HepG2 (cell line): ENCODE measurements around the gene CFAP92. TPM values are rescaled to one million over a fixed set of nuclear protein-coding genes. Genes with fewer than 3 reads are reported as not detected.

ENCODE experiments used
- ATAC-seq: fragments of 200-7000 bp; cut with Tn5 transposase; 3 replicates; pipeline ENCODE4 v1.9.1; 2020; ENCODE audit warnings: mild to moderate bottlenecking, moderate library complexity
- BruUV-seq: library from RNA; stranded (reverse); fragments of 400-500 nt; replicated peaks from 2 replicates; lab custom pipeline; 2021; lab: Mats Ljungman, UMichigan
- CTCF ChIA-PET: fragments of 300-600 bp; formaldehyde crosslinking; extraction: SDS; loops from one replicate; lab custom pipeline; 2021; ENCODE audit warnings: low total read pairs, inconsistent platforms, low intra/inter-chr PET ratio; lab: Yijun Ruan, JAX
- POLR2A ChIA-PET: fragments of 350-600 bp; sonication (Branson Sonifier 250); formaldehyde crosslinking; loops from one replicate; lab custom pipeline; 2020; ENCODE audit warnings: antibody characterized with exemption, inconsistent platforms; lab: Yijun Ruan, JAX
- DNase-seq: peaks from one replicate; pipeline ENCODE4 v3.0.0-alpha.2; 2015; ENCODE audit warnings: low spot score
- FAIRE-seq: peaks from 3 replicates; lab custom pipeline; 2011; peaks lifted over from hg19 to GRCh38; lab: Jason Lieb, UNC
- H2AFZ ChIP-seq: one replicate; pipeline ENCODE4 v1.6.1; 2011; ENCODE audit warnings: low read length, inconsistent platforms
- H3K27ac ChIP-seq: fragments of 300-600 bp; 3 replicates; pipeline ENCODE4 v1.8.0; 2011; ENCODE audit warnings: mixed run types, mild to moderate bottlenecking, mixed read lengths, low read length, inconsistent platforms; ENCODE audit not compliant: insufficient read depth; ENCODE audit errors: extremely low read length
- H3K27me3 ChIP-seq, 2 experiments: fragments of 200-600 bp in 1 of 2; 2 replicates in 1 of 2; 3 replicates in 1 of 2; pipeline versions ENCODE4 v1.6.0 to v1.8.0; 2011; ENCODE audit warnings: low read length in 2 of 2, mild to moderate bottlenecking in 2 of 2, moderate library complexity in 2 of 2, inconsistent platforms in 1 of 2; ENCODE audit not compliant: insufficient read depth in 2 of 2, control insufficient read depth in 1 of 2
- H3K36me3 ChIP-seq, 2 experiments: fragments of 200-600 bp in 1 of 2; replicated peaks in 1 of 2; 2 replicates in 1 of 2; 3 replicates in 1 of 2; pipeline versions ENCODE4 v1.5.1 to v1.8.0; 2011; ENCODE audit warnings: low read length in 2 of 2, inconsistent platforms in 1 of 2; ENCODE audit not compliant: insufficient read depth in 2 of 2, control insufficient read depth in 1 of 2
- H3K4me1 ChIP-seq: 2 replicates; pipeline ENCODE4 v1.5.1; 2012; ENCODE audit warnings: low read length, inconsistent platforms; ENCODE audit not compliant: insufficient read depth
- H3K4me2 ChIP-seq: 2 replicates; pipeline ENCODE4 v1.6.0; 2011; ENCODE audit warnings: low read depth, low read length, inconsistent platforms
- H3K4me3 ChIP-seq, 3 experiments: fragments of 200-600 bp in 1 of 3; sonication (generic), shearing (Covaris generic) in 1 of 3; replicated peaks in 1 of 3; 2 replicates each; pipeline ENCODE4 v1.5.1; 2011 to 2016; ENCODE audit warnings: low read length in 3 of 3, inconsistent platforms in 2 of 3, low read depth in 2 of 3, mild to moderate bottlenecking in 2 of 3, control low read depth in 1 of 3, mixed read lengths in 1 of 3; ENCODE audit not compliant: insufficient read depth in 1 of 3
- H3K79me2 ChIP-seq: one replicate; pipeline ENCODE4 v1.6.1; 2011; ENCODE audit warnings: low read length, inconsistent platforms; ENCODE audit not compliant: insufficient read depth
- H3K9ac ChIP-seq: 2 replicates; pipeline ENCODE4 v1.6.0; 2011; ENCODE audit warnings: mild to moderate bottlenecking, low read depth, low read length, inconsistent platforms; ENCODE audit not compliant: insufficient read depth
- H3K9me3 ChIP-seq: 2 replicates; pipeline ENCODE4 v1.5.1; 2012; ENCODE audit warnings: mild to moderate bottlenecking, low read length
- H4K20me1 ChIP-seq: 2 replicates; pipeline ENCODE4 v1.6.0; 2011; ENCODE audit warnings: inconsistent platforms, mild to moderate bottlenecking, low read length, moderate library complexity; ENCODE audit not compliant: insufficient read depth
- ARID3A ChIP-seq: IDR thresholded peaks from 2 replicates; pipeline ENCODE4 v1.6.1; 2012; ENCODE audit warnings: low read depth, low read length, improper control_type of control experiment
- GABPA ChIP-seq, 2 experiments: IDR thresholded peaks; 2 replicates each; pipeline ENCODE4 v1.6.1; 2011 to 2016; ENCODE audit warnings: low read depth in 2 of 2, low read length in 1 of 2, missing biosample characterization in 1 of 2, missing genetic modification characterization in 1 of 2
- MAFF ChIP-seq: IDR thresholded peaks from 2 replicates; pipeline ENCODE4 v1.6.1; 2011; ENCODE audit warnings: low read depth, low read length, improper control_type of control experiment
- MLXIP ChIP-seq: sonication (generic); formaldehyde crosslinking; IDR thresholded peaks from 2 replicates; pipeline ENCODE4 v1.9.0; 2021; ENCODE audit warnings: missing genetic modification reagents, borderline replicate concordance
- POGZ ChIP-seq: sonication (generic); formaldehyde crosslinking; IDR thresholded peaks from 2 replicates; pipeline ENCODE4 v1.4.0; 2020; ENCODE audit warnings: mild to moderate bottlenecking, missing genetic modification reagents
- PTBP1 ChIP-seq: fragments of 200-400 bp; formaldehyde crosslinking; IDR thresholded peaks from 2 replicates; pipeline ENCODE4 v1.6.1; 2018; ENCODE audit warnings: low read length, low read depth; ENCODE audit not compliant: poor library complexity, severe bottlenecking
- XRCC5 ChIP-seq: fragments of 200-400 bp; formaldehyde crosslinking; optimal IDR thresholded peaks from 2 replicates; pipeline ENCODE3; 2017; ENCODE audit warnings: mild to moderate bottlenecking, low read length
- ZBTB37 ChIP-seq: sonication (generic); formaldehyde crosslinking; IDR thresholded peaks from 2 replicates; pipeline ENCODE4 v1.4.0; 2020; ENCODE audit warnings: mild to moderate bottlenecking, missing genetic modification reagents
- ZNF20 ChIP-seq: sonication (generic); formaldehyde crosslinking; IDR thresholded peaks from 2 replicates; pipeline ENCODE4 v1.4.0; 2020; ENCODE audit warnings: mild to moderate bottlenecking, moderate library complexity, missing genetic modification reagents
- ZNF225 ChIP-seq: sonication (generic); formaldehyde crosslinking; IDR thresholded peaks from 2 replicates; pipeline ENCODE4 v1.4.0; 2020; ENCODE audit warnings: mild to moderate bottlenecking, missing genetic modification reagents
- ZNF83 ChIP-seq: sonication (generic); formaldehyde crosslinking; IDR thresholded peaks from 2 replicates; pipeline ENCODE4 v1.4.0; 2020; ENCODE audit warnings: missing genetic modification reagents, mild to moderate bottlenecking, borderline replicate concordance
- WGBS: methylation state at CpG from one replicate; pipeline ENCODE4 v1.1.6; 2017; ENCODE audit warnings: low lambda C conversion rate; 5-methylcytosine and 5-hydroxymethylcytosine counted together
- in situ Hi-C: cut with HindIII; loops from 2 replicates; pipeline ENCODE4 v1.10.0; 2017; ENCODE audit warnings: low pct_unique_long_range_greater_than_20kb; ENCODE audit not compliant: extremely low pct_ligation_motif_present
- intact Hi-C: fragments of 100-400 bp; cut with micrococcal nuclease; formaldehyde crosslinking; loops from one replicate; pipeline ENCODE4 v1.10.0; 2022; ENCODE audit not compliant: unreplicated experiment
- polyA plus RNA-seq, 8 experiments: library from polyadenylated mRNA; depleted of rRNA in 3 of 8; stranded (reverse) in 7 of 8; unstranded in 1 of 8; fragments of >200 nt; fragmentation: Illumina TruSeq in 4 of 8; extraction: Trizol in 4 of 8; gene quantifications; 2 replicates each; pipeline versions ENCODE4 v1.2.1 to v1.2.3, GENCODE V29; 2011 to 2016; ENCODE audit warnings: low read depth in 4 of 8, missing spikeins in 1 of 8, mixed read lengths in 1 of 8; ENCODE audit not compliant: insufficient read depth in 1 of 8
- total RNA-seq, 5 experiments: library from RNA; depleted of rRNA; stranded (reverse); fragments of >200 nt; fragmentation: Illumina TruSeq; extraction: Trizol; gene quantifications; 2 replicates each; pipeline ENCODE4 v1.2.3, GENCODE V29; 2016; ENCODE audit warnings: low read depth in 1 of 5
- TF ChIP-seq, protein P1 (sequence below): sonication (generic); formaldehyde crosslinking; IDR thresholded peaks from 2 replicates; pipeline ENCODE4 v1.5.0; 2020; ENCODE audit warnings: mild to moderate bottlenecking, missing genetic modification reagents, moderate library complexity

The CFAP92 gene
- total and polyA plus RNA-seq, 2 of the 13 experiments (the other 11 are each of a cell fraction or from before 2014, with no cell fraction given), result 0.18 to 0.46 TPM

GRCh38 chr3:128875556-128876120, 118.2 kb downstream of the CFAP92 start:
- H3K9ac ChIP-seq, result no peak overlapping the region
- FAIRE-seq, result no peak
- no peak overlapping the region for H3K27ac ChIP-seq
- CTCF ChIA-PET, result interaction anchor here (1.6 kb wide), 1 partner anchor 75 kb away, joined by 7 read pairs; no protein-coding TSS in a partner anchor
- H3K4me3 ChIP-seq, result no peak overlapping the region
- H3K9me3 ChIP-seq, result no peaks in the 10 kb centered on the region
- intact Hi-C loops, result loop anchor here (5.0 kb wide), 1 partner anchor 77 kb away; no protein-coding TSS in a partner anchor
- H4K20me1 ChIP-seq, result no peaks in the 10 kb centered on the region
- H3K4me2 ChIP-seq, result no peak overlapping the region
- no TSS peak for BruUV-seq
- peak; percentile 32 for DNase-seq
- H2AFZ ChIP-seq, result no peak overlapping the region
- ATAC-seq, result peak; percentile 75
- no peaks in the 10 kb centered on the region for H3K36me3 ChIP-seq
- H3K4me1 ChIP-seq, result peaks cover 22% of the 10 kb centered on the region
- POLR2A ChIA-PET, result no interaction called here
- H3K79me2 ChIP-seq, result peaks cover 23% of the 10 kb centered on the region
- 63% methylated on average over 12 of the region's 12 CpGs for WGBS
- peaks cover 0 to 6% of the 10 kb centered on the region in 2 experiments; a peak in 1 of 5 replicates for H3K27me3 ChIP-seq
- in situ Hi-C loops, result no loop called here
- TF ChIP-seq ARID3A (no peak), MLXIP (no peak), PTBP1 (no peak), ZNF20 (no peak), MAFF (no peak), ZBTB37 (no peak), ZNF83 (CRISPR knock-in tag) (no peak), GABPA (IDR thresholded peaks at IDR 0.05; ENCODE audit: low read depth, low read length) (no peak), GABPA (CRISPR knock-in tag; IDR thresholded peaks at IDR 0.05; ENCODE audit: low read depth) (no peak), XRCC5 (peak; percentile 76), POGZ (CRISPR knock-in tag) (no peak), ZNF225 (no peak)
- TF ChIP-seq, protein P1, sequence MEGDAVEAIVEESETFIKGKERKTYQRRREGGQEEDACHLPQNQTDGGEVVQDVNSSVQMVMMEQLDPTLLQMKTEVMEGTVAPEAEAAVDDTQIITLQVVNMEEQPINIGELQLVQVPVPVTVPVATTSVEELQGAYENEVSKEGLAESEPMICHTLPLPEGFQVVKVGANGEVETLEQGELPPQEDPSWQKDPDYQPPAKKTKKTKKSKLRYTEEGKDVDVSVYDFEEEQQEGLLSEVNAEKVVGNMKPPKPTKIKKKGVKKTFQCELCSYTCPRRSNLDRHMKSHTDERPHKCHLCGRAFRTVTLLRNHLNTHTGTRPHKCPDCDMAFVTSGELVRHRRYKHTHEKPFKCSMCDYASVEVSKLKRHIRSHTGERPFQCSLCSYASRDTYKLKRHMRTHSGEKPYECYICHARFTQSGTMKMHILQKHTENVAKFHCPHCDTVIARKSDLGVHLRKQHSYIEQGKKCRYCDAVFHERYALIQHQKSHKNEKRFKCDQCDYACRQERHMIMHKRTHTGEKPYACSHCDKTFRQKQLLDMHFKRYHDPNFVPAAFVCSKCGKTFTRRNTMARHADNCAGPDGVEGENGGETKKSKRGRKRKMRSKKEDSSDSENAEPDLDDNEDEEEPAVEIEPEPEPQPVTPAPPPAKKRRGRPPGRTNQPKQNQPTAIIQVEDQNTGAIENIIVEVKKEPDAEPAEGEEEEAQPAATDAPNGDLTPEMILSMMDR (CRISPR knock-in tag), result peak; percentile 84
